ENCODE results near the gene C12orf56.
A peak's percentile ranks its signal among the peaks of the same experiment; 100 is the strongest.

Gene C12orf56, protein sequence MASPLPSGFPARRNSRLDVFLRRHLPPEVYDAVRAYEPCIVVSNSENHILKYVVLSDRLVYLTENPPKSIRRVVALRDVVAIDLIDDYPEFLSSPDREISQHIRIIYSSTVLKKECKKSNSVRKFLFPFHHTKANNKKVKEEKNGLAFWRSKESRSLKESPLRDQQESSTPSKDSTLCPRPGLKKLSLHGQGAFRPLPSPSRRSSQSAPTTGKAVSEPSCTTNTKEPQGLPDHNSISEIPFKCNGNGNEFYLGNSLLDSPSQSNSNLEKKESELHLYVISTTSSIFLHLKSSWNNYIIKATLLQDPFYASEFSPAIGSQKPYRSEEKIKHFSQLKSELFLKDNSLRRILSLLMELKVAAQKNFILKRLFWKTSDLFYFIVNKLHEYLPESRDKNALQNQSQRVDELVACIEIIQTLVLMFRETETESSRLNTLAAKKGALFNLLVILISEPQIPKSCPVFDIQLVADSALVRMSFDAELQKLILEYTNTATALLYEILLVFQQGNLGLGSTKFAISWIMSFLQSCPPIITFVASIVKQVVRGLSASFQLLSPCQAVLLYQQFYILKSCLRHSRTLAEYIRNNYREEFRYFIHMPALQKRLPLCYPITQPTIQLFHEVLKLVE

DNA sequence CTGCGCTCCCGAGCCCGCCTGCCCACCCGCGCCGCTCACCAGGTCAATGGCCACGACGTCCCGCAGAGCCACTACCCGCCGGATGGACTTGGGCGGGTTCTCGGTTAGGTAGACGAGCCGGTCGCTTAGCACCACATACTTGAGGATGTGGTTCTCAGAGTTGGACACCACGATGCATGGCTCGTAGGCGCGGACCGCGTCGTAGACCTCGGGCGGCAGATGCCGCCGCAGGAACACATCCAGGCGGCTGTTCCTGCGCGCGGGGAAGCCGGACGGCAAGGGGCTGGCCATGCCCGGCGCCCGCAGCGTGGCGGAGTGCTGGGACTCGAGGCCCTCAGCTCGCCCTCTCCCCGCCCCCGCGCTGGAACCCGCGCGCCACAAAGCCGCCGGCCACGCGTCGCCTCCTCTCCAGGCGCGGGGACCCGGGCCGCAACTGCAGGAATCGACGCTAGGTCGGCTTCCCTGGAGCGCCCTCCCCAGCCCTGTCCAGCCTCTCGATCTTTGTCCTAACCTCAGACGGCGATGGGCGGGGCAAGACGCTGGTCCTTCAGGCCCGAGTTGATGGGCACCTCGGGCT lies at the start of gene C12orf56:
Gene C12orf56 (minus strand): TSS at position 484 of the 577 bp plus-strand sequence. CDS start 193 bp downstream, at position 291.
- peak; percentile 47 for DNase-seq (ENCODE audit: low read depth)

DNA sequence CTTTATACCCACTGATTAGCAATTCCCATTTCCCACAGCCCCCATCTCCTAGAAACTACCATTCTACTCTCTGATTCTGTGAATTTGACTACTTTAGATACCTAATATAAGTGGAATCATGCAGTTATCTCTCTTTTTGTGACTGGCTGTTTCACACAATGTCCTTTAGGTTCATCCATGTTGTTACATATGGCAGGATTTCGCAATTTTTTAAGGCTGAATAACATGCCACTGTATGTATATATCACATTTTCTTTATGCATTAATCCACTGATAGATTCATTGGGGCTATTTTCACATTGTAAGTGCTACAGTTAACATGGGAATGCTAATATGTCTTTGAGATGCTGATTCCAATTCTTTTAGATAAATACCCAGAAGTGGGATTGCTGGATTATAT lies 49.5 kb upstream of the C12orf56 start:
- DNase-seq (ENCODE audit: low read depth): no peak

DNA sequence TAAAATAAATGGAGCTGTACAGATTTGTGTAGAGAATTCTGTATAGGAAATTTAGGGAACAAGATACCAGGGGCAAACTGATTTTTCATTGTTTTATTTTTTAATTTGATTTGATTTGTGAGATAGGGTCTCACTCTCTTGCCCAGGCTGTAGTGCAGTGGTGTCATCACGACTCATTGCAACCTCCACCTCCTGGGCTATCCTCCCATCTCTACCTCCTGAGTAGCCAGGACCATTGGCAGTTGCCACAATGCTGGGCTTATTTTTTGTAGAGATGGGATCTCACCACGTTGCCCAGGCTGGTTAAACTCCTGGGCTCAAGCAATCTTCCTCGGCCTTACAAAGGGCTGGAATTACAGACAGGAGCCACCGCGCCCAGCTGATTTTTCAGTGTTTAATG lies 43.4 kb upstream of the C12orf56 start:
- DNase-seq (ENCODE audit: low read depth): no peak

DNA sequence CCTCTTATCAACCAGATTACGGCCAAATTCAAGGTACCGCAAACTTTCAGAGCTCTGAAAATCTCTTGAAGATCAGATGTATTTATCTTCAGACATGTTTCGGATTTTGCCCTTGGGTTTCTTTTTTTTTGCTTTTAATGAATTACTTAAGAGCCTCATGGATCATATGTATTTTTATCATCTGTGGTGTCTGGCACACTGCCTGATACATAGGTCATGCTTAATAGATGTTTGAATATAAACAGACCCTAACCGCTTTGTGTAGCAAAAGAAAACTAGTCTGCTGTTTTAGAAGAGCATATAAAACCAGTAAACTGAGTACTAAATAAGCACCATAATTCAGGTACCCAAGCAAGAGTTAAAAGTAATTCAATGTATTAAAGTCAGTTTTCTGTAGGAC lies 41.2 kb upstream of the C12orf56 start:
- DNase-seq (ENCODE audit: low read depth): peak; percentile 18

DNA sequence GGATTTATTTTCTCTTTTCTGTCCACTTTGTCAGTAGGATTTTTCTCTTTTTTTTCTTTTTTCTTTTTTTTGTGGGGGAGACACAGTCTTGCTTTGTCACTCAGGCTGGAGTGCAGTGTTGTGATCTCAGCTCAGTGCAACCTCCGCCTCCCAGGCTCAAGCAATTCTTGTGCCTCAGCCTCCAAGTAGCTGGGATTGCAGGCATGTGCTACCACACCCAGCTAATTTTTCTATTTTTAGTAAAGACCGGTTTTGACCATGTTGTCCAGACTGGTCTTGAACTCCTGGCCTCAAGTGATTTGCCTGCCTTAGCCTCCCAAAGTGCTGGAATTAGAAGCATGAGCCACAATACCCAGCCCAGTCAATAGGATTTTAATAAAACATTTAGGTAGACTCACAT lies 40.3 kb upstream of the C12orf56 start:
- peak; percentile 28 for DNase-seq (ENCODE audit: low read depth)

DNA sequence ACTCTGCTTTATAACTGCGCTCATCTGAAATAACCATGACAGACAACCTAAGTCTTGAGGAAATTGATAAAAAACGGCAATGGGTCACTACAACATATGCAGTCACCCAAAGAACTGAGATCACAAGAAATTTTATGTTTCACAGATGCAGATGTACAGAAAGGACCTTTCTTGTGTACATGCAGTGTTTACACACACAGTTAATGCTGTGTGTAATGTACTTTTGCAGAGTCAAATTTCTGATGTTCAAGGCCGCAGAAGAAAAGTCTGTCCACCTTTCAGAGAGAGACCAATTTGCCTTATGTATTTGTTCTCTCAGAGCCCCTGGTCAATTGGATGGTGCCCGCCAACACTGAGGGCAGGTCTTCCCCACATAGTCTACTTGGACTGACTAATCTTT lies 38.4 kb upstream of the C12orf56 start:
- DNase-seq (ENCODE audit: low read depth): no peak

DNA sequence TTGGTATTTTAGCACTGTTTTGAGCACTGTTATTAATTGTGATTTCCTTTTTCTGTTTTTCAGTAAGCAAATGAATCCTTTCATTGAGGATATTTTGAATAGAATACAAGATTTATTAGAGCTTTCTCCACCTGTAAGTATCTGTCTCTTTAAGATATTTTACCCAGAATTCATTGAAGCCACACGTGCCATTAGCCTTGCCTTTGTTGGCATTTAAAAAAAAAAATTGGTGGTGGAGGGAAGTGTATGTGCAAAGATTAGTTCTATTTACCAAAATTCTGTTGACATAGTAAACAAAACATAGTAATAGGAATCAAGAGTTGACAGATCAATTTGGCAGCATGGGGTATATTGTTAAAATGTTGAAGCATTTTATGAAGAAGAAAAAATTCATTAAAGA lies 37.4 kb upstream of the C12orf56 start:
- DNase-seq (ENCODE audit: low read depth): no peak

DNA sequence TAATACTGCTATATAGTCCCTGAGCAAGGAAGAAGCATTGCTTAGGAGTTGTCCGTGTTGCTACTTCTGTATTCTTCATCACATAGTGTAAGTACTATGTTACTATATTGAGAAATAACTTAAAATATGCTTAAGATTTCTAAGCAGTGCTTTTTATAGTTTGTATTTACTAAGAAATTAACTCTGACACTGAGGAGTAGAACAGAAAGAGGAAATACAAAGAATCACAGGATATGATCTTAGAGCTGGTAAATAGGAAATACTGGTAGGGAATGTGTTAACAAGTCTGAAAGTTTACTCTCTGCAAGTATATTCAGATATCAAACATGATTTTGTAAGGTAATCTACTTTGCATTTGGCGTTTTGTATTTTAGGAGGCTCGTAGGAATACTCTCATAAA lies 29.1 kb upstream of the C12orf56 start:
- no peak for DNase-seq (ENCODE audit: low read depth)

DNA sequence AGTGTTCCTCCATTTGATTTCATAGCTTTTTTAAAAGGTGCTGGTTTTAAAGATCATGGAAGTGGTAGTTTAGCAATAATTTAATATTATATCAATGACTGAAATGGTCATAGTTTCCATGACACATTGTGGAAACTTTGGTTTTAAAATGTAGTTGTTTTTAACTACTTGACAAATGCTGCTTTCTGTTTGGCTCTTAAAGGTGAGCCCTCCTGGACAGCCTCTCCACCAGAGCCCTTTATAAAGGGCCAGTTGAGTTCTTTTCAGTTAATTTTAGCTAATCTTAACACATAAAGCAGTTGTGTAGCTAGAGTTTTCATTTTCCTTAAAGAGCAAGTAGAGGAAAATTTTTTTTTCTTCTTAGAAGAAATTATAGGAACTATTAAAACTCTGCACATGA lies 27.7 kb upstream of the C12orf56 start:
- DNase-seq (ENCODE audit: low read depth): no peak

DNA sequence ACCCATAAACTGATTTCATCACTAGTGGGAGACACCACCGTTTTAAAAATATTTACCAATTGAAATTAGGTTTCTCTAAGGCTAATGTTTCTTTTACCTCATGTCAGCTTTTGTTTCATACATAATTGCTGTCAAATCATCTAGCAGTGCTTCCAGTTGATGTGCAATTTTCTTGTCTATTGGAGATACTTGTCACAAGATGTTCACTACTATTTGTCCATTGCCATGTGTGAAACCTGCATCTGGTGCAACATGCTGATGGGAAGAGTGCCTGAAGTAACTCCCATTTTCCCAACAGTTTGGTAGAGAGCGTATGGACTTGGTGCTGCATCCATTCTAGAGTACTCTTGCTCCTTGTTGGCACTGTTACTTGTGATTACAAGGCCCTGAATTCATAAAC lies 23.3 kb upstream of the C12orf56 start:
- no peak for DNase-seq (ENCODE audit: low read depth)

DNA sequence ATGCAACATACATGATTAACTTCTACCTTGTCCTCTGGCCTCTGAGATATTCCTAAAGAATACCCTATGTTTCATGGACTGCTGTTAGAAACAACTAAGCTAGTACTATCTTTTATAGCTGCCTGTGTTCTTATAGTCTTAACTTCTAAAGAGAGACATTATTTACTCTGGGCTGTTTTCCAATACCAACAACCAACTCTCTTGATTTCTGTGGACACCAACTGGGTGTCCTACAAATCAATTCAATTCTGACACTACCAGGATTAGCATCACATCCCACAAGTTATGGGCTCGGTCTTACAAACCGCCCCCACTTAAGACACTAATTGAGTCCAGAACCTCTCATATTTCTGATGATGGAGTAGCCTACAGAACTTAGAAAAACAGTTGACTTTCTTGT lies 21.9 kb upstream of the C12orf56 start:
- peak; percentile 11 for DNase-seq (ENCODE audit: low read depth)

DNA sequence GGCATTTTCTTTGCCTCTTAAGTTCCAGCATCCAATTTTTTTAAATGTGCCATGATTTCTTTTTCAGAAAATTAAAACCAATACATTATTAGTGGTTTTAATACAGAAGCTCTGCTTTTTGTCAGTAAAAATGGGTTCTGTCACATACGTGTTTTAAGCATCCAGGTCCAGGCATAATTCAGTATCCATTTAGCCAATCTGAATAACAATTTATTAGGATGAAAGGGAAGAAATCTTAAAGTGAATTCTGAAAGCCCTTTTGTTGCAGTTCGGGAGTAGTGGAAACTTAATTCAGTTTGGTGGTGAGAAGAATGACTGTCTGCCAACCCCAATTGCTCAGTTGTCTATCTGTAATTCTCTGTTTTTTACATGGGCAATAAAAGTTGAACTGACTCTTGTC lies 20.9 kb upstream of the C12orf56 start:
- DNase-seq (ENCODE audit: low read depth): no peak

DNA sequence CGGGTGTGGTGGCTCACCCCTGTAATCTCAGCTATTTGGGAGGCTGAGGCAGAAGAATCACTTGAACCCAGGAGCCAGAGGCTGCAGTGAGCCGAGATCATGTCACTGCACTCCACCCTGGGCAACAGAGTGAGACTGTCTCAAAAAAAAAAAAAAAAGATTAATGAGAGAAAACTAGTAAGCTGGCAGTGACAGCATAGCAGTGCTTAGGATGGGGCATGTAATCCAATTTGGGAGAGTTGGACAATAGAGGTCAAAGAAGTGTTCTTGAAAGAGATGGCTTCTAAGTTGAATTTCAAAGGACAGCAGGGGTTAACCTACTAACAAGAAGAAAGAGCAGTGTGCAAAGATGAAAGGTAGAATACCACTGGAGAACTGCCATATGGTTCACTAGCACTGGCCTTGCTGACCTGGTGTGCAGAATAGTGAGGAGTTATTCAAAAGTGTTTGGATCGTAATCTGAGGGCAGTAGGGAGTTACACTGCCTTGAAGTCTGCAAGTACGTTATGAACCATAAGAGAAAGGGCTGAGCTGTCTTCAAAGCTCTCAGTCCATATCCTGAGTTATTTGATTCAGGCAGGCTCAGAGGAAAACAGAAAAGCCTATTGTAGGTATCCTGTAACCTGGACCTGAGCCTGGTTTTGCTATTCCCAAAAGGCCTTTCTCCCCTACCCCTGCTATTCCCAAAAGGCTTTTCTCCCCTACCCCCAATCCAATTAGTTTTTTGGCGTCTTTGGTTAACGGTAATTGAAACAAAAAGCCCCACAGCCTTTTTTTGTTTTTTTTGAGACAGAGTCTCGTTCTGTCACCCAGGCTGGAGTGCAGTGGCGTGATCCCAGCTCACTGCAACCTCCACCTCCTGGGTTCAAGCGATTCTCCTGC lies 17.0 kb upstream of the C12orf56 start:
- DNase-seq (ENCODE audit: low read depth): no peak

DNA sequence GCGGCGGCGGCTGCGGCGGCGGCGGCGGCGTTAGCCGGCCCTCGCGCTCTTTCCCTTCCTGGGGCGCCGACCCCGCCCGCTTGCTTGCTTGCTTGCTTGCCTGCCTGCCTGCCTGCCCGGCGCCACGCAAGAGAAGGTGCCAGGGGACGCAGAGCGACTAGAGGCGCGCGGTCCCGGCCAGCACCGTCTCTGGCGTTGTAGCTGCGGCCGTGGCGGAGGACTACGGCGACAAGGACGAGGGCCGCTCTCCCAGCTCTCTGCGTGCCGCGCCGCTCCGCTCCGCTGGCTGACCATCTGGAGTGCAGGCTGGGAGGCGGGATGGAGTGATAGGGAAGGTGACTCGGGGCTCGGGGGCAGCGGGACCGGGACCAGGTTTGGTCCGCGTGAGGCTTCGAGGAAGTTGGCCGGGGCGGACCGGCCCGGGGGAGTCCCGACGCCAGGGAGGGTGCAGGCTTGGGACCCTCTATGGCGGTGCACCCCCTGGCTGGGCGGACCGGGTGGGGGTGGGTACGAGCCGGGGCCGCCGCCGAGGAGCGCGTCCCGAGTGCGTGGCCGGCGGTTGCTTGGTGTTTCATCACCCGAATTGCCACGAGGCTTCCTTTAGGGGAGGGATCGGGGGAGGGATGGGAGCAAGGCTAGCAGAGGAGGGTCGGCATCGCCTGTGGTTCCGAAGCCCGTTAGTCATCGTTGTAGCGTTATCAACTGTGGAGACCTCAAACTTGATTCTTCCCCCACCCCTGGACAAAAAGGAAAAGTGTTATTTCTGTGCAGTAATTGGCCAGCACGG lies 14.1 kb upstream of the C12orf56 start:
- peak; percentile 93 for DNase-seq (ENCODE audit: low read depth)

DNA sequence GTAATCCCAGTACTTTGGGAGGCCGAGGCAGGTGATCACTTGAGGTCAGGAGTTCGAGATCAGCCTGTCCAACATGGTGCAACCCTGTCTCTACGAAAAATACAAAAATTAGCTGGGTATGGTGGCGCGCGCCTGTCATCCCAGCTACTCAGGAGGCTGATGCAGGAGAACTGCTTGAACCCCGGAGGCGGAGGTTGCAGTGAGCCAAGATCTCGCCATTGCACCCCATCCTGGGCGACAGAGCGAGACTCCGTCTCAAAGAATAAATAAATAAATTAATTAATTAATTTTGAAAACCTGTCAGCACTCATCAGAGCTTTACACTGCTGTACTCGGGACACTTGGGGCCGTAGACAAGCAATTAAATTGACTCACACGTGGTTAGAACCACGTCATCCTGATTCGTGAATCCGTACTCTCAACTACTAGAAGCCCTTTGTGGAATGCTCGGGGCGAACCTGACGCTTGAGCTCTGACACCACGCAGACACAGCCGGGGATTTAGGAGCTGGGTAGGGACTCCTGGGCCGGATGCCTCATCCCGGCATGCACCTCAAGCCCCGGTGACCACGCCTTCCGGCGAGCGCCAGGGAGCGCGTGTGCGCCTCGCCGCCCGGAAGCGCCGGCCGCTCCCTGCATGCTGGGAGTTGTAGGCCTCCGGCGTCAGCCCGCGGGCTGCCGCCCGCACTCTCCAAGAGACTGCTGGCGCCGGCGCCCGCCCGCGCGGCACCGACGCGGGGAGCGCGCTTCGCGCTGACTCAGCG lies 13.3 kb upstream of the C12orf56 start, which contains the start of gene XPOT:
Gene XPOT (plus strand): TSS at position 686 of the 763 bp plus-strand sequence. CDS start 5,644 bp downstream, outside the sequence.
- DNase-seq (ENCODE audit: low read depth): peak; percentile 98

DNA sequence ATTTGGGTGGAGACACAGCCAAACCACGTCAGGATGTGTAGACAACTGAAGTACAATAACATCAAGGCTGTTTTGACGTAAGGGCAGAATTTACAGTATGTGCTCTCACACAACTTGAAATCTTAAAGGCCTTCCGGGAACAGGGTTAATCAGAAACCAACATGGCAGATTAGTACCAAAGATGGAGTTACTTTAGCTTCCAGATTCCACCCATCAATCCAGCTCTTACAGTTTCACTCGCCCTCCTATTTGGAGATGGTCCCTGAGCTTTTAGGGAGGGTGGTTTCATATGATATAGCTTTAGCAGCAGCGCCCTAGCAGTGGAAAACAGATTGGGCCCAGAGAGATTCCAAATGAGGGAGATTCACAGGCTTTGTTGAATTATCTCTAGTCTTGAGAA lies 11.6 kb upstream of the C12orf56 start:
- no peak for DNase-seq (ENCODE audit: low read depth)

DNA sequence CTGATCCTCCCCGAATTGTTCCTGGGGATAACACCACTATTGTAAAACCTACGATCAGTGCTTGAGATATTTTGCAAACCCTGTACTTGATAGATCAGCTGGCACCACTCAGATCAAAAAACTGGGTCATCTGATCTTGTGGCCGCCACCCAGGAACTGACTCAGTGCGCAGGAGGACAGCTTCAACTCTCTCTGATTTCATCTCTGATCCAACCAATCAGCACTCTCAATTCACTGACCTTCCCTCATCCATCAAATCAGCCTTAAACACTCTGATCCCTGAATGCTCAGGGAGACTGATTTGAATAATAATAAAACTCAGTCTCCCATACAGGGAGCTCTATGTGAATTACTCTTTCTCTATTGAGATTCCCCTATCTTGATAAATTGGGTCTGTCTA lies 9.5 kb upstream of the C12orf56 start:
- peak; percentile 54 for DNase-seq (ENCODE audit: low read depth)

DNA sequence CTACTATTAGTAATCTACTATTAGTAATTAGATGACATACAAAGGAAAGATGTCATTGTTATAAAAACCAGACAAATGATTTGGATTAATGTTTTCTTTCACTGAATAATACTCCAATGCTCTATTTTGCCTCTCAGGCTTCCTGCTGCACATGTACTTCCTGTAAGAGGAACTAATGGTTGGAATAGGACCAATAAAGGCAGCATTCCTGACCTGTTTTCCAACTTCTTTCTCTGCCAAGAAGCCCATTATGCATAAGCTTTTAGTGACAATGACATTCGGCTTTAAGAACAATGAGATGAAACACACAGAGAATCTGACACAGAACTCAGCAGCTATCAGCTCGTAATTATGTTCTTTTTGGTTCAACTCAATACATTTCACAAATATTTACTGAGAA lies 5.2 kb upstream of the C12orf56 start:
- DNase-seq (ENCODE audit: low read depth): peak; percentile 41

DNA sequence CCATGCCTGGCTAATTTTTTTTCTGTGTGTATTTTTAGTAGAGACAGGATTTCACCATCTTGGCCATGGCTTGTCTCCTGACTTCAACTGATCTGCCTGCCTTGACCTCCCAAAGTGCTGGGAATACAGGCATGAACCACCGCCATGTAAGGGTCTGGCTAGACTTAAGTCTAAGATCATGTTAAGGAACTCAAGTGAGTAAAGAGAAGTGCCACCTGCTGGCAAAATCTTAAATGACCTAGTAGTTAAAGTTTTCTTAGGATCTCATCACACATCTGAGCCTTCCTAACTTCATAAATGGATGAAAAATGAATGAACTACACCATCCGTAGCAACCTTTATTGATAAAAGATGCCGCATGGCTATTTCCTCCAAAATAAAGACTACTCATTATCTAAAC lies 1.7 kb upstream of the C12orf56 start:
- DNase-seq (ENCODE audit: low read depth): peak; percentile 56

DNA sequence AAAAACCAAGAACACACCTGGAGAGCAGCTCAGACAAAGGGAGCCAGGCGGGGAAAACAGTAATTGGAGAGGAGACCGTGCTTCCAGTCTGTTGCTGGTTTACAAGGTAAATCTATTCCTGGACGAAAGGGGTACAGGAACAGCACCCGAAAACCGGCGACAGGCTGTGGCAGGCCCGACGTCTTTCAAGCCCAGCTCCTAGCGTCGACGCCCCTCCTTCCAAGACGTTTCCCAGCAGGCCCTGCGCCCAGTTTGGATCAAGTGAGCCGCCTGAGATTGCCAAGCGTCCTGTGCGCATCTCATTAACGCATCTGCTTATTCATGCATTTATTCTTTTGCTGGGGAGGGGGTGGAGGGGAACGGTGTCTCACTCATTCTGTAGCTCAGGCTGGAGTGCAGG lies 1.4 kb downstream of the C12orf56 start:
- DNase-seq (ENCODE audit: low read depth): no peak
